Osteocyte (in vitro differentiated cells): ENCODE measurements around the gene GPC5. TPM values are rescaled to one million over a fixed set of nuclear protein-coding genes. Genes with fewer than 3 reads are reported as not detected.

ENCODE experiments used
- DNase-seq: peaks from one replicate; pipeline ENCODE4 v3.0.0; 2021; ENCODE audit warnings: mixed read lengths; ENCODE audit not compliant: unreplicated experiment; ENCODE audit errors: extremely low spot score
- H3K27ac Mint-ChIP-seq: one replicate; pipeline ENCODE4 v1.8.0; 2021; ENCODE audit warnings: mild to moderate bottlenecking, mixed read lengths; ENCODE audit not compliant: unreplicated experiment
- H3K27me3 Mint-ChIP-seq: one replicate; pipeline ENCODE4 v1.8.0; 2021; ENCODE audit warnings: mixed read lengths; ENCODE audit not compliant: unreplicated experiment
- H3K36me3 Mint-ChIP-seq: one replicate; pipeline ENCODE4 v1.8.0; 2021; ENCODE audit warnings: mixed read lengths; ENCODE audit not compliant: unreplicated experiment
- H3K4me1 Mint-ChIP-seq: one replicate; pipeline ENCODE4 v1.8.0; 2021; ENCODE audit warnings: mixed read lengths; ENCODE audit not compliant: unreplicated experiment
- H3K4me3 Mint-ChIP-seq: one replicate; pipeline ENCODE4 v1.8.0; 2021; ENCODE audit warnings: mild to moderate bottlenecking, moderate library complexity, mixed read lengths; ENCODE audit not compliant: unreplicated experiment
- H3K9me3 Mint-ChIP-seq: one replicate; pipeline ENCODE4 v1.8.0; 2021; ENCODE audit warnings: mixed read lengths; ENCODE audit not compliant: unreplicated experiment
- CTCF ChIP-seq: fragments of 200-600 bp; sonication (generic); IDR thresholded peaks from 2 replicates; pipeline ENCODE4 v1.5.0; 2021; ENCODE audit warnings: antibody characterized with exemption, mild to moderate bottlenecking, moderate library complexity
- total RNA-seq: library from RNA; stranded (reverse); gene quantifications from 2 replicates; pipeline ENCODE4 v1.2.1, GENCODE V29; 2021

Gene GPC5
- total RNA-seq, 1 donor from 2014 or later = 12.9 TPM

GRCh38 chr13:91965511-91965910 is 567.1 kb downstream of the GPC5 start:
- H3K4me3 Mint-ChIP-seq = no peak overlapping the region
- H3K27me3 Mint-ChIP-seq = no peaks in the 10 kb centered on the region
- no peak for TF ChIP-seq CTCF
- no peaks in the 10 kb centered on the region for H3K36me3 Mint-ChIP-seq
- no peak overlapping the region for H3K27ac Mint-ChIP-seq
- H3K9me3 Mint-ChIP-seq = peaks cover 4% of the 10 kb centered on the region
- DNase-seq = no peak
- H3K4me1 Mint-ChIP-seq = no peaks in the 10 kb centered on the region

- no peak overlapping the region for H3K27ac Mint-ChIP-seq
- no peak for DNase-seq
- no peaks in the 10 kb centered on the region for H3K27me3 Mint-ChIP-seq
- TF ChIP-seq CTCF = no peak
- no peak overlapping the region for H3K4me3 Mint-ChIP-seq
- H3K36me3 Mint-ChIP-seq = no peaks in the 10 kb centered on the region
- no peaks in the 10 kb centered on the region for H3K4me1 Mint-ChIP-seq
- peaks cover 5% of the 10 kb centered on the region for H3K9me3 Mint-ChIP-seq
These were observed 580.1 kb downstream of the GPC5 start for GRCh38 chr13:91978571-91978970.

GRCh38 chr13:91986761-91987483 is 588.5 kb downstream of the GPC5 start:
- H3K9me3 Mint-ChIP-seq = no peaks in the 10 kb centered on the region
- DNase-seq = no peak

DNA sequence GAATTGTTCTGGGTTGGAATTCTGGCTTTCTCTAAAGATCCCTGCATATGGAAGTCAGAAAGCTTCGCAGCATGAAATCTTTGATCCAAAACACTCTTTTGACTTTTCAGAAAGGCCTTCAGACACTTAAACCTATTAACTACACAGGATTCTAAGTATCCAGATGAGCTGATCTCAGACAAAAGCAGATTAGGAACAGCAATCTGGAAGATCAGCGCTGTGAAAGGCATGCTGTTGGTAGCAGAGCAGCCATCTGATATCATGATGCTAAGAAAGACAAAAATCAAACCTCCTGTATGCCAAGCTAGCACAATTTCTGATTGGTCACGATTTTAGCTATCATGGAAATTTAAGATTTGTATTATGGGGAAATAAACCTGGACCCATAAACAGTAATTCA is 589.9 kb downstream of the GPC5 start:
- no peak for DNase-seq
- H3K4me1 Mint-ChIP-seq = no peaks in the 10 kb centered on the region
- TF ChIP-seq CTCF = no peak
- H3K27me3 Mint-ChIP-seq = no peaks in the 10 kb centered on the region
- no peaks in the 10 kb centered on the region for H3K9me3 Mint-ChIP-seq
- no peak overlapping the region for H3K4me3 Mint-ChIP-seq
- no peak overlapping the region for H3K27ac Mint-ChIP-seq
- H3K36me3 Mint-ChIP-seq = no peaks in the 10 kb centered on the region

More at GRCh38 chr13:91986761-91987483, 588.5 kb downstream of the GPC5 start:
- no peak overlapping the region for H3K4me3 Mint-ChIP-seq
- TF ChIP-seq CTCF = no peak
- no peak overlapping the region for H3K27ac Mint-ChIP-seq
- H3K4me1 Mint-ChIP-seq = no peaks in the 10 kb centered on the region
- no peaks in the 10 kb centered on the region for H3K27me3 Mint-ChIP-seq
- no peaks in the 10 kb centered on the region for H3K36me3 Mint-ChIP-seq

DNA sequence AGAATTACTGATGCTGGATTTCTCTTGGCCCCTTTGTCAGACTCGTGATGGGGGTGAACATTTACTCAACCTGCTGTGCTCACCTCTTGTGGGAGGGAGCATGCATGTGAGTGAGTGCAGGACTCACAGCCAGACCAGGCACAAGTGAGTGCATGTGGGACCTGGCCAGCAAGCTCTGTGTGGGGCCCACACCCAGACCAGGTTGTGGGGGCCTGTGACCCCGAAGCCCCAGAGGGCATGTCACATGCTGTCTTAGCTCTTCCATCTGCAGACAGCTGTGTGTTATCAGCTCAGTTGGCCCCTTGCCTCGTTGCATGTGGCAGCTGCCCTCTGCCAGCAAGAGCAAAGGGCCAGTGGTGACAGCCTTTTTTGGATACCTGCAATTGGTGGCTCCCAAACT is 614.4 kb downstream of the GPC5 start:
- no peak overlapping the region for H3K27ac Mint-ChIP-seq
- no peak for DNase-seq
- peaks cover 5% of the 10 kb centered on the region for H3K27me3 Mint-ChIP-seq
- no peak for TF ChIP-seq CTCF
- no peaks in the 10 kb centered on the region for H3K4me1 Mint-ChIP-seq
- no peaks in the 10 kb centered on the region for H3K36me3 Mint-ChIP-seq
- no peaks in the 10 kb centered on the region for H3K9me3 Mint-ChIP-seq
- no peak overlapping the region for H3K4me3 Mint-ChIP-seq
